NCI-H748 treated with DMSO at 0.1 percent for 48 hours (cell line): ENCODE results near the gene NUMB.

Experiments
- DNase-seq: peaks from one replicate; lab custom pipeline; 2025; lab: John Stamatoyannopoulos, UW

NUMB gene

GRCh38 chr14:73261075-73261474 lies 197.3 kb downstream of the NUMB start:
- no peak for DNase-seq

- DNase-seq = no peak
These were observed 197.8 kb downstream of the NUMB start for GRCh38 chr14:73260574-73260973.

- DNase-seq = no peak
These were observed 198.5 kb downstream of the NUMB start for GRCh38 chr14:73259837-73260236.

- no peak for DNase-seq
These were observed 199.3 kb downstream of the NUMB start for GRCh38 chr14:73258845-73259611.

DNA sequence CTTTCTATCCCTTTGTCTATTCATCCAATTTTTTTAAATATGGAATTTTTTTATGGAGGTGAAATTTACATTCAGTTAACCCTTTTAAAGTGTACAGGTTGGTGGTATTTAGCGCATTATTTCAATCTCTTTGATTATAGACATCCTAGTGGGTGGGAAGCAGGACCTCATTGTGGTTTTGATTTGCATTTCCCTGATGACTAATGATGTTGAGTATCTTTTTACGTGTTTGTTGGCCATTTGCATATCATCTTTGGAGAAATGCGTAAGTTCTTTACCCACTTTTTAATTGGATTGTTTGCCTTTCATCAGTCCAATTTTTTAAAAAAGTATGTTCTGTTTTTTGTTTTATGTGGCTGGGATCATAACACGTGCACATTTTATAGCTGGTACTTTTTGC lies 200.3 kb downstream of the NUMB start:
- no peak for DNase-seq

DNA sequence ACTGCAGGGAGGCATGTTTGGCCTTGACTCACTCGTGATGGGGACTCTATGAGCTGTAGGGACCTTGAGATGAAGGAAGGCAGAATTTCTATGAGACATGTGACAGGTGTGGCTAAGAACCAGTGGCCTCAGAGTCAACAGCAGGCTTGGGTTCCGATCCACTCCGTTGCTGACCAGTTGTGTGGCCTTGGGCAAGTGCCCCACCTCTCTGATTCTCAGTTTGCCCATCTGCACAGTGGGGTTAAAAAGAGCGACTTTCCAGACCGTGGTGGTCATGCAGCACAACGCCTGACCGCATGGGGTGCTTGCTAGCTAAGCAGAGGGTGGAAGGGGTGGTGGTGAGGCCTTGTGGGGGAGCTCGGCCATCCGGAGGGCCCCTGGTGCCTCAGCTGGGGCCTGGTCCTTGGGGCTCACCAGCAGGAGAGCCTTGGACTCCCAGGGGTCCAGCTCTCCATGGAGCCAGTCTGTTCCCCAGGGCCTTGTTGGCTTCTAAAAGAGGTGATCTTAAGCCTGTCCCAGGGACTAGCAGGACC lies 202.6 kb downstream of the NUMB start:
- DNase-seq = no peak

GRCh38 chr14:73255005-73255400 lies 203.3 kb downstream of the NUMB start:
- no peak for DNase-seq

- no peak for DNase-seq
These were observed 203.9 kb downstream of the NUMB start for GRCh38 chr14:73254247-73255004.

- no peak for DNase-seq
These were observed 204.6 kb downstream of the NUMB start for GRCh38 chr14:73253721-73254120.

DNA sequence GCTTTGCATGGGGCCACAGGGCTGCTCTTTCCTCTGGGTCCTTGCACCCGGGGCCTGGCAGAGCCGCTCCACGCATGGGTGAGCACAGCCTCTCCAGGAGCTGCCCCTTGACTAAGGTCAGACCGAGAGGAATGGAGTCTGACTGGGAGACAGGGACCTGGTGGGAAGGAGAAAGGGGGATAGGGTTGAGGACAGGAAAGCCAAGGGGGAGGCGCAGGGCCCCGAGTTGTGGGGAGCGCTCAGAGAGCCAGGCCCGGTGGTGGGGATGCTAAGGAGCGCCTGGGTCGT lies 205.1 kb downstream of the NUMB start:
- no peak for DNase-seq

- DNase-seq = no peak
These were observed 205.6 kb downstream of the NUMB start for GRCh38 chr14:73252491-73253322.

DNA sequence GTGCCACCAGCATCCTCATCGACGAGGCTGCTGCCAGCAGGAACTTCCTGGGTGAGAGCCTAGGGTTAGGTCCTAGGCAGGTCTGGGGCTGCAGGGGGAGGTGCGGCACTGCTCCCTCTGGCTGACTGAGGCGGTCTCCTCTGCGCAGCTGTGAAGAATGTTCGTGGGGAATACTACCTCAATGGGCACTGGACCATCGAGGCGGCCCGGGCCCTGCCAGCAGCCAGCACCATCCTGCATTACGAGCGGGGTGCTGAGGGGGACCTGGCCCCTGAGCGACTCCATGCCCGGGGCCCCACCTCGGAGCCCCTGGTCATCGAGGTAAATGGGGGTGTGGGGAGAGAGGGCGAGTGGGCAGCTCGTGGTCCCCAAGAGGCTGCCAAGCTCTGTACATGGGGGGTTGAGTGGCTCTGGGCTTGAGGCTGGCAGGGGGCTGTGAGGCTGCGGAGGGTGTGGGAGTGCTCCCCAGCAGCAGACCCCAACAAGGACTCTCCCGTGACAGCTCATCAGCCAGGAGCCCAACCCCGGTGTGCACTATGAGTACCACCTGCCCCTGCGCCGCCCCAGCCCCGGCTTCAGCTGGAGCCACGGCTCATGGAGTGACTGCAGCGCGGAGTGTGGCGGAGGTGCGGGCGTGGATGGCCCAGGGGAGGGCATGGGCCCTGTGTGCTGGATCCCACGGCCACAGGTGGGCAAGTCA lies 206.7 kb downstream of the NUMB start:
- DNase-seq = no peak

GRCh38 chr14:73250781-73251500 lies 207.4 kb downstream of the NUMB start:
- no peak for DNase-seq

DNA sequence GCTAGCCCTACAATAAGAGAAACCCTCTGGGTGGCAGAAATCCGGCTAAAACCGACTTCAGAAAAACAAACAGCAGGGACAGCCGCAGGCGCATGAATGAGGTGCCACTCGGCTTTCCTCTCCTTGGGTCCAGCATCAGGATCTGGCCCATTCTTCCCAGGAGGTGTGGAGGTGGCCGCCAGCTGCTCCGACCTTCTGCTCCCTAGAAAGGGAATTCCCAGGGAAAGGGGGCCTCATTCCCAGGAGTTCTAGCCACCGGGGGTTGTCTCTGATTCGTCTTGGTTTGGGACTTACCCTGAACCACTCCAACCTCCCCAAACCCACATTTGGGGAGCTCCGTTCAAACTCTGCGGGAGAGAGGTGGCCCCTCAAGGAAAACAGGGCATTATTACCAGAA lies 208.0 kb downstream of the NUMB start:
- DNase-seq = no peak

GRCh38 chr14:73249564-73250316 lies 208.6 kb downstream of the NUMB start:
- DNase-seq = no peak

- DNase-seq = no peak
These were observed 209.2 kb downstream of the NUMB start for GRCh38 chr14:73249108-73249507.

GRCh38 chr14:73248108-73248868 lies 210.1 kb downstream of the NUMB start:
- DNase-seq = no peak

DNA sequence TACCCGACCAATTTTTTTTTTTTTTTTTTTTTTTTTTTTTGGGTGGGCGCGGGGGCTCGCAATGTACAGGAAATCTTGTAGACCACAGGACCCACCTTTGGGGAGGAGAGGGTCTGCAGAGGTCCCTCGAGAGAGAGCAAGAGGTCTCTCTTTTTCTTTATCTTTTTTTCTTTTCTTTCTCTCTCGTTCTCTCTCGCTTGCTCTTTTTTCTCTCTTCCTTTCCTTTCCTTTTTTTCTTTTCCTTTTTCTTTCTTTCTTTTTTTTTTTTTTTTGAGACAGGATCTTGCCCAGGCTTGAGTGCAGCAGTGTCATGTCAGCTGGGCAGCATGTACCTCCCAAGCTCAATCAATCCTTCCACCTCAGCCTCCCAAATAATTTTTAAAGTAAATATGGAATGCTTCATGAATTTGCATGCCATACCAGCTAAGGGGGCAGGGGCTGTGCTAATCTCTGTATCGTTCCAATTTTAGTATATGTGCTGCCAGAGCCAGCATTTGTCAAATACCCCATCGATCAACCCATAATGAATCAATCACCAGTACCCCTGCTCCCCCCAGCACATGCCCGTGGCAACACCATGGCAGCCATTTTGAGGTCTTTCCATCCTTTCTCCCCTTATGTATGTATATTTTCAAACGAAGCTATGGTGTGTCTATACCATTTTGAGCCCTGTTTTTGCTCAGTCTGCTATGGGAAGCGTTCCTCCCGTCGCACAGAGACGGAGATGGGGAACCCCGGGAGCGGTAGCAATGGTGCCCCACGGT lies 211.8 kb downstream of the NUMB start:
- no peak for DNase-seq
